ENCODE results near the gene ADAMTS13. TPM values are rescaled to one million over a fixed set of nuclear protein-coding genes. Genes with fewer than 3 reads are reported as not detected.
"Not testable (repeated sequence)": the region's sequence is repeated elsewhere in the genome, so short reads cannot be mapped to it uniquely, and the experiment has no call there.

The ADAMTS13 gene
- 7.8 TPM for polyA plus RNA-seq (ENCODE audit: insufficient read length)

GRCh38 chr9:133421615-133422542, at the start of gene ADAMTS13:
ADAMTS13 (plus strand) TSS chr9:133422367; CDS start chr9:133422444, 77 bp downstream.
- no peak for DNase-seq (ENCODE audit: low read depth)

- no peak for DNase-seq (ENCODE audit: low read depth)
These were observed 47.5 kb upstream of the ADAMTS13 start for GRCh38 chr9:133374612-133375115.

- no peak for DNase-seq (ENCODE audit: low read depth)
These were observed 46.9 kb upstream of the ADAMTS13 start for GRCh38 chr9:133375116-133375723.

- DNase-seq (ENCODE audit: low read depth): peak; percentile 74
These were observed 46.2 kb upstream of the ADAMTS13 start, which contains the start of the genes STKLD1 and SURF4 for GRCh38 chr9:133375724-133376654. STKLD1 (plus strand) TSS chr9:133376366; CDS start chr9:133376474, 108 bp downstream. SURF4 (minus strand) TSS chr9:133376060; CDS start chr9:133375969, 91 bp downstream.

GRCh38 chr9:133377280-133377679, 44.9 kb upstream of the ADAMTS13 start:
- not testable (repeated sequence) for DNase-seq (ENCODE audit: low read depth)

- DNase-seq (ENCODE audit: low read depth): no peak
These were observed 44.4 kb upstream of the ADAMTS13 start for GRCh38 chr9:133377721-133378216.

- DNase-seq (ENCODE audit: low read depth): no peak
These were observed 43.7 kb upstream of the ADAMTS13 start for GRCh38 chr9:133378408-133378962.

GRCh38 chr9:133379153-133380086, 42.7 kb upstream of the ADAMTS13 start:
- DNase-seq (ENCODE audit: low read depth): no peak

- no peak for DNase-seq (ENCODE audit: low read depth)
These were observed 41.4 kb upstream of the ADAMTS13 start for GRCh38 chr9:133380734-133381133.

GRCh38 chr9:133382507-133383141, 39.5 kb upstream of the ADAMTS13 start:
- no peak for DNase-seq (ENCODE audit: low read depth)

GRCh38 chr9:133383438-133383837, 38.7 kb upstream of the ADAMTS13 start:
- DNase-seq (ENCODE audit: low read depth): no peak

GRCh38 chr9:133384736-133385321, 37.3 kb upstream of the ADAMTS13 start:
- no peak for DNase-seq (ENCODE audit: low read depth)

- no peak for DNase-seq (ENCODE audit: low read depth)
These were observed 36.7 kb upstream of the ADAMTS13 start for GRCh38 chr9:133385452-133385851.

- no peak for DNase-seq (ENCODE audit: low read depth)
These were observed 35.8 kb upstream of the ADAMTS13 start for GRCh38 chr9:133386338-133386737.

GRCh38 chr9:133387680-133388079, 34.5 kb upstream of the ADAMTS13 start:
- DNase-seq (ENCODE audit: low read depth): no peak

- DNase-seq (ENCODE audit: low read depth): no peak
These were observed 33.1 kb upstream of the ADAMTS13 start for GRCh38 chr9:133389025-133389557.

- DNase-seq (ENCODE audit: low read depth): no peak
These were observed 32.6 kb upstream of the ADAMTS13 start for GRCh38 chr9:133389562-133389961.

- DNase-seq (ENCODE audit: low read depth): no peak
These were observed 31.5 kb upstream of the ADAMTS13 start for GRCh38 chr9:133390713-133391112.
